IPS-18a (cell line): ENCODE data around the gene GPR107.

ENCODE experiments used
- H3K27ac ChIP-seq: one replicate; pipeline ENCODE4 v1.5.1; 2013; ENCODE audit warnings: low read length
- H3K27me3 ChIP-seq: one replicate; pipeline ENCODE4 v1.6.1; 2013; ENCODE audit warnings: mild to moderate bottlenecking, low read length; ENCODE audit not compliant: control insufficient read depth, insufficient read depth
- H3K36me3 ChIP-seq: one replicate; pipeline ENCODE4 v1.6.1; 2013; ENCODE audit warnings: low read depth, low read length; ENCODE audit not compliant: control insufficient read depth
- H3K4me1 ChIP-seq: one replicate; pipeline ENCODE4 v1.6.1; 2013; ENCODE audit warnings: low read depth, low read length; ENCODE audit not compliant: control insufficient read depth
- H3K4me3 ChIP-seq: one replicate; pipeline ENCODE4 v1.5.1; 2013; ENCODE audit warnings: low read length
- H3K9ac ChIP-seq: one replicate; pipeline ENCODE4 v1.6.1; 2013; ENCODE audit warnings: mild to moderate bottlenecking, low read length, moderate library complexity
- H3K9me3 ChIP-seq: one replicate; pipeline ENCODE4 v1.6.1; 2013; ENCODE audit warnings: low read depth, low read length; ENCODE audit not compliant: control insufficient read depth

Gene GPR107

GRCh38 chr9:130117816-130118632 lies 64.3 kb downstream of the GPR107 start:
- Histone ChIP-seq H3K9ac (no peak overlapping the region), H3K36me3 (peaks cover 3% of the 10 kb centered on the region)

DNA sequence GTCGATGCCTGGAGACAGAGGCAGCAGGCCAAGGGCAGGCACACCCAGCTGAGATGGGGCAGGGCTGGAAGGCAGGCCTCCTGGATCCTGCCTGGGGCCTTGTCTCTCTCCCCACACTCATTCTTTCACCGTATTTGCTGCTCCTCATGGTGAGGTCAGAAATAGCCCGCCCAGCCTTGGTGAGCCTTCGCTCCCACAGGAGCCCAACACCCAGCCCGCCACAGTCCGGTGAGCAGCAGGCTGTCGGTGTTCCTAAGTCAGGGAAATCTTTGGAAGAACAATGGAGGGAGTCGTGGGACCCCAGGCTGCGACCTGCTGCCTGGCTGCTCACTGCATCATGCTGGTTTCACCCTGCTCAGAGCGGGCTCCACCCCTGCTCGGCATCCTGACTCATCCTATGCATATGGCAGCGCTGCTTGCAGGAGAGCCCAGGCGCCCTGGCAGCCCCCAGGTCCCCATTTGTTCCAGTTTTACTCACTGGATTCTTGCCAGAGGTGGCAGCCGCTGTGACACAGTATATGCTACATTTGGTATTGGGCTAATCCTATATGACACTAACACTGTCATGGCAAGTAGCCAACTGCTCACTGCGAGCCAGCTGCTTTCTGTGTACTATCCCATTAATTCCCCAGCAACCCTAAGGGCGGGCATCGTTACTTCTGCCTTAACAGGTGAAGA lies 65.3 kb downstream of the GPR107 start:
- no peak overlapping the region for H3K9ac ChIP-seq
- no peaks in the 10 kb centered on the region for H3K27me3 ChIP-seq
- peaks cover 6% of the 10 kb centered on the region for H3K4me1 ChIP-seq
- no peak overlapping the region for H3K4me3 ChIP-seq
- H3K36me3 ChIP-seq = peaks cover 3% of the 10 kb centered on the region
- no peaks in the 10 kb centered on the region for H3K9me3 ChIP-seq
- H3K27ac ChIP-seq = no peak overlapping the region

More at GRCh38 chr9:130117816-130118632, 64.3 kb downstream of the GPR107 start:
- no peak overlapping the region for H3K27ac ChIP-seq
- H3K4me3 ChIP-seq = no peak overlapping the region
- no peaks in the 10 kb centered on the region for H3K9me3 ChIP-seq
- H3K27me3 ChIP-seq = no peaks in the 10 kb centered on the region
- peaks cover 6% of the 10 kb centered on the region for H3K4me1 ChIP-seq

GRCh38 chr9:130119519-130120298 lies 66.0 kb downstream of the GPR107 start:
- peaks cover 6% of the 10 kb centered on the region for H3K4me1 ChIP-seq
- H3K27me3 ChIP-seq = no peaks in the 10 kb centered on the region
- no peak overlapping the region for H3K27ac ChIP-seq
- H3K36me3 ChIP-seq = peaks cover 3% of the 10 kb centered on the region
- H3K9me3 ChIP-seq = no peaks in the 10 kb centered on the region
- no peak overlapping the region for H3K9ac ChIP-seq
- no peak overlapping the region for H3K4me3 ChIP-seq

GRCh38 chr9:130120299-130120587 lies 66.5 kb downstream of the GPR107 start:
- Histone ChIP-seq H3K27me3 (no peaks in the 10 kb centered on the region), H3K27ac (no peak overlapping the region), H3K4me1 (peaks cover 6% of the 10 kb centered on the region), H3K9me3 (no peaks in the 10 kb centered on the region), H3K9ac (no peak overlapping the region), H3K4me3 (no peak overlapping the region), H3K36me3 (peaks cover 3% of the 10 kb centered on the region)

DNA sequence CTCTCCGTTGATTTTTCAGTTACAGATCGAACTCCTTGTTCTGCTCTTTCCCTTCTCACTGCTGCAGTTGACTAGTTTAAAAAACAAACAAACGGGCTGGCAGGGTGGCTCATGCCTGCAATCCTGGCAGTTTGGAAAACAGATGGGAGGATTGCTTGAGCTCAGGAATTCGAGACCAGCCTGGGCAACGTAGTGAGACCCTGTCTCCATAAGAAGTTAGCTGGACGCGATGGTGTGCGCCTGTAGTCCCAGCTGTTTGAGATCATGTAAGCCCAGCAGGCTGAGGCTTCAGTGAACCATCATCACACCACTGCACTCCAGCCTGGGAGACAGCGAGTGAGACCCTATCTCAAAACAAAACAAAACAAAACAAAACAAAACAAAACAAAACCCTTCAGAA lies 67.1 kb downstream of the GPR107 start:
- Histone ChIP-seq H3K27ac (no peak overlapping the region), H3K9ac (no peak overlapping the region), H3K4me3 (no peak overlapping the region), H3K27me3 (no peaks in the 10 kb centered on the region), H3K36me3 (peaks cover 2% of the 10 kb centered on the region), H3K4me1 (peaks cover 6% of the 10 kb centered on the region), H3K9me3 (no peaks in the 10 kb centered on the region)

GRCh38 chr9:130122456-130122855 lies 68.8 kb downstream of the GPR107 start:
- Histone ChIP-seq H3K36me3 (peaks cover 3% of the 10 kb centered on the region), H3K27me3 (no peaks in the 10 kb centered on the region), H3K4me1 (peaks cover 6% of the 10 kb centered on the region), H3K9me3 (no peaks in the 10 kb centered on the region), H3K27ac (no peak overlapping the region), H3K4me3 (no peak overlapping the region), H3K9ac (no peak overlapping the region)

DNA sequence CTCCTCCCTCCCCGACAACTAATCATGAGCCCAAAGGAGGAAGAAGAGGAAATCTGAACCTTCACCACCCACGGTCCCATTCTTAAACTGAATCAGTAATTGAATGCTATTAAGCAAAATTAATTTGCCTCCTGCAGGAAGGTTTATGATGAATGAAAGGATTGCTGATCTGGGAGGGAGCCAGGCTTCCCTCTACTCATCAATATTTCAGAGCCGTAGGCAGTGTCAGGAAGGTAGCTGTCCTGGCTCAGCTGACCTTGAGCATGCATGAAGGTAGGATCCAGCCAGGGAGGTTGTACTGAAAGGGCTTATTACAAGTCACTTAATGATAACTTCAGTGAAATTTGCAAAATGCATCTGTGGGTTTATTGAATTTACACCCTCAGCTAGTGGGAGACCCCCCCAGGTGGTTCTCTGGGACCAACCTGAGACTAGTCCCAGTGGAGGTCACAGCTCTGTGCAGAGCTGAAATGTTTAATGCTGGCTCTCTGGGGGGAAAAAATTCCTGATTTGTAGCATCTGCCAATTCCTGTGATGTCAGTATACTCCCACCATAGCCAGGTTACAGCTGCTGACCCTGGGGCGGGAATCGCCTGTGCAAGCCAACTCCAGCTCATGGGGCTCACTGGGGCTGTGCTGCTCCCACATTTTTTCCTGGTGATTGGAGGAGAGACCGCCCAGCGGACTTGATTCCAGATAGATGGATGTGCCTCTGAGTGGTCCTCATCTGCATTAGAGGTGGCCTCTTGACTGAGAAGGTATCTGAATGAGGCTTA lies 70.6 kb downstream of the GPR107 start:
- Histone ChIP-seq H3K9ac (no peak overlapping the region), H3K36me3 (peaks cover 18% of the 10 kb centered on the region), H3K27ac (no peak overlapping the region), H3K4me1 (no peaks in the 10 kb centered on the region), H3K27me3 (no peaks in the 10 kb centered on the region), H3K9me3 (no peaks in the 10 kb centered on the region), H3K4me3 (no peak overlapping the region)

GRCh38 chr9:130126721-130127433 lies 73.2 kb downstream of the GPR107 start:
- H3K4me3 ChIP-seq = no peak overlapping the region
- no peaks in the 10 kb centered on the region for H3K9me3 ChIP-seq
- peaks cover 23% of the 10 kb centered on the region for H3K36me3 ChIP-seq
- no peaks in the 10 kb centered on the region for H3K27me3 ChIP-seq
- H3K27ac ChIP-seq = no peak overlapping the region
- H3K9ac ChIP-seq = no peak overlapping the region
- H3K4me1 ChIP-seq = no peaks in the 10 kb centered on the region

DNA sequence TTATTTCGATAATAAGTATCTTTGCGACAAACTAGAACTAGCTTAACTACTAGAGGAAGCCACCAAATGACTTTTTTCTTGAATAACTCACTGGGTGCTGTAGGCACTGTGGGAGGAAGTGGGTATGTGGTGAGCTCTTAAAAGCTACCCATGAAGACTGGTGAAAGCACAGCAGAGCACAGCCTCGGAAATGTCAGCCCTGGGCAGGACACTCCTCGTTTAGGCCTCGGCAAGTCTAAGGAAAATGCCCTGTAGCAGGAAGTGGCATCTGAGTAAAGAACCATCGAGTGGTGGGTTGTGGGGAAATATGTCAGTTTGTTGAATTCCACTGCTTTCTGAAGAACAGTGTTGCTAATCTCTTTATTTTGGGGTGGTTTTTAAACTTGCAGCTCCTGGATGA lies 74.5 kb downstream of the GPR107 start:
- no peaks in the 10 kb centered on the region for H3K27me3 ChIP-seq
- H3K4me3 ChIP-seq = no peak overlapping the region
- peaks cover 23% of the 10 kb centered on the region for H3K36me3 ChIP-seq
- no peak overlapping the region for H3K9ac ChIP-seq
- no peak overlapping the region for H3K27ac ChIP-seq
- no peaks in the 10 kb centered on the region for H3K9me3 ChIP-seq
- no peaks in the 10 kb centered on the region for H3K4me1 ChIP-seq

GRCh38 chr9:130128733-130129431 lies 75.2 kb downstream of the GPR107 start:
- no peak overlapping the region for H3K9ac ChIP-seq

More at GRCh38 chr9:130128733-130129431, 75.2 kb downstream of the GPR107 start:
- H3K4me1 ChIP-seq = no peaks in the 10 kb centered on the region
- peaks cover 23% of the 10 kb centered on the region for H3K36me3 ChIP-seq
- H3K9me3 ChIP-seq = no peaks in the 10 kb centered on the region
- H3K27me3 ChIP-seq = no peaks in the 10 kb centered on the region
- no peak overlapping the region for H3K4me3 ChIP-seq
- H3K27ac ChIP-seq = no peak overlapping the region
